HG02610 (cell line): ENCODE results near the gene RGS10.

Experiments
- ATAC-seq: cut with Tn5 transposase; IDR thresholded peaks from one replicate; pipeline ENCODE4 v1.9.1; 2021; ENCODE audit warnings: mild to moderate bottlenecking, moderate library complexity; ENCODE audit not compliant: unreplicated experiment

Gene RGS10

GRCh38 chr10:119499677-119500002 is 42.9 kb downstream of the RGS10 start:
- no peak for ATAC-seq

- ATAC-seq, result no peak
Observed at GRCh38 chr10:119498889-119499676, 43.4 kb downstream of the RGS10 start.

- ATAC-seq, result no peak
Observed at GRCh38 chr10:119497243-119497642, 45.3 kb downstream of the RGS10 start.

- peak; percentile 86 for ATAC-seq
Observed at GRCh38 chr10:119496273-119496672, 46.2 kb downstream of the RGS10 start.

- ATAC-seq, result no peak
Observed at GRCh38 chr10:119495545-119495944, 47.0 kb downstream of the RGS10 start.

GRCh38 chr10:119495021-119495505 is 47.5 kb downstream of the RGS10 start:
- ATAC-seq, result no peak

GRCh38 chr10:119494236-119495020 is 48.1 kb downstream of the RGS10 start:
- no peak for ATAC-seq

DNA sequence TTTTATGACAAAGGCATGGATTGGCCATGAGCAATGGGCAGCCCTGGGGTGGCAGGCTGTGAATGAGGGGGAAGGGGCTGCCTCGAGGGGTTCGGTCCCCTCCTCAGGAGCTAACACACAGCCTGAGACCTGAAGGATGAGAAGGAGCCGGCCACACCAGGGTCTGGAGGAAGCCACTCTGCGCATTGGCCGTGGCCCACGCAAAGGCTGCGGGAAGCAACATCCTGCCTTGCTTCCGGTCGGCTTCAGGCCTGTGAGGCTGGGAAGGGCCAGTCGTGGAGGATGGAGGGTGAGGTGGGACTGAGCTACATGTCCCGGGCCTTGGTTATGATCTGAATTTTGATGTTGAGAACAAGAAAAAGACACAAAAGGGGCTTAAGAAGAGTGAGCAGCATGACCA is 49.4 kb downstream of the RGS10 start:
- ATAC-seq, result no peak

GRCh38 chr10:119491966-119492757 is 50.4 kb downstream of the RGS10 start:
- no peak for ATAC-seq

DNA sequence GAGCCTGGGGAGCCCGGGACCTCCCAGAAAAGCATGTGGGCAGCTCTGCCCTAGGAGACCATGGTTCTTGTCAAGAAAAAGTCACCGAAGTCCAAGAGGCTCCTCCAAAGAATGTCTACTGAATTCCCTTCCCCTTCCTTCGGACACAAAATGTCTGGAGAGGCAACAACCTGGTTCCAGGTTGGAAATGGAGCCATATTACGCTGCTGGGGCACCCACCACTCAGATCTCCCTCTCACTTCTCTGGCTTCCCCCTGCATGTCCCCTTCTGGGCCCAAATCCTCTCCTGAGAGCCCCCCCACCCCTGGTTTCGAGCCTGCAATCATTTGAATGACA is 52.6 kb downstream of the RGS10 start:
- no peak for ATAC-seq

DNA sequence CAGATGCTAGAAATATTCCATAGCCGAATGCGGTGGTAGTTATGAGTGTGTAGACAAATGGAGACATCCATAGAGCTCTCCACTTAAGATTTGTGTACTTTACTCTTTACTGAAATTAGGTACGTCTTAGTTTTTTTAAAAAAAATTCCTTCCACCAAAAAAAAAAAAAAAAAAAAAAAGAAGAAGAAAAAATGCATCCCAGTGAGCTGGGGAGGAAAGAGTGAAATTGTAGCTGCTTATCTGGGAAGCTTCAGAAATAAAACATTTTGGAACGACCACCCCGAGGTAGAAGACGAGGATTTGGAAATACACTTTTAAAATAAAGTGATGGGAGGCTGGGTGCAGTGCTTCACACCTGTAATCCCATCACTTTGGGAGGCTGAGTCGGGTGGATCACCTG is 53.8 kb downstream of the RGS10 start:
- no peak for ATAC-seq

GRCh38 chr10:119483839-119484238 is 58.7 kb downstream of the RGS10 start:
- ATAC-seq, result no peak

DNA sequence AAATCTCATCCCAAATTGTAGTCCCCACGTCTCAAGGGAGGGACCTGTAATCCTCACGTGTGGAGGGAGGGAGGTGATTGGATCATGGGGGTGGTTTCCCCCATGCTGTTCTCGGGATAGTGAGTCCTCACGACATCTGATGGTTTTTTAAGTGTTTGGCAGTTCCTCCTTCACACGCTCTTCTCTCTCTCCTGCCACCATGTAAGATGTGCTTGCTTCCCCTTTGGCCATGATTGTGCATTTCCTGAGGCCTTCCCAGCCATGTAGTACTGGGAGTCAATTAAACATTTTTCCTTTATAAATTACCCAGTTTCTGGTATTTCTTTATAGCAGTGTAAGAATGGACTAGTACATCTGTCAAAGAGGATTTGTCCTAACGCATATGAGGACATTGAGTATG is 59.5 kb downstream of the RGS10 start:
- no peak for ATAC-seq

DNA sequence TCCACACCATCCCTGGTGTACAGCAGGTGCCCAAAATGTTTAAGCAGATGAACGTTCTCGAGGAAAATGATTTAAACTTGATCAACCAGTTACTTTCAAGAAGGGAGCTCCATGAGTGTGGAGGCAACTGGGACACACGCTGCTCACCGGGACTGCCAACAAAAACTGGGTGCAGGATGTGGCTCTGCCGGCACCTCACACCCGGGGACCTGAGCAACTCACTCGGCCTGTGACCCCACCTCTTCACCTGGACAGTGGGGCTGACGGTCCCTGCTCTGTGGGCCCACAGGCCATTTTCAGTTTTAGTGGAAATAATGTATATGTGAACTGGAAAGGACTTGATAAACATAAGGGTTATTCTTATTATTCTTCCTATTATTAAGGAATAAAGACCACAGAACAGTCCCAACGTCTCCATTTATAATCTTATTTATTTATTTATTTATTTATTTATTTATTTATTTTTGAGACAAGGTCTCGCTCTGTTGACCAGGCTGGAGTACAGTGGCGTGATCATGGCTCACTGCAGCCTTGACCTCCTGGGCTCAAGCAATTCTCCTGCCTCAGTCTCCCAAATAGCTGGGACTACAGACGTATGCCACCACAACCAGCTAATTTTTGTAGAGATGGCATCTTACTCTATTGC is 60.6 kb downstream of the RGS10 start:
- ATAC-seq, result no peak

GRCh38 chr10:119480667-119481066 is 61.9 kb downstream of the RGS10 start:
- ATAC-seq, result no peak

DNA sequence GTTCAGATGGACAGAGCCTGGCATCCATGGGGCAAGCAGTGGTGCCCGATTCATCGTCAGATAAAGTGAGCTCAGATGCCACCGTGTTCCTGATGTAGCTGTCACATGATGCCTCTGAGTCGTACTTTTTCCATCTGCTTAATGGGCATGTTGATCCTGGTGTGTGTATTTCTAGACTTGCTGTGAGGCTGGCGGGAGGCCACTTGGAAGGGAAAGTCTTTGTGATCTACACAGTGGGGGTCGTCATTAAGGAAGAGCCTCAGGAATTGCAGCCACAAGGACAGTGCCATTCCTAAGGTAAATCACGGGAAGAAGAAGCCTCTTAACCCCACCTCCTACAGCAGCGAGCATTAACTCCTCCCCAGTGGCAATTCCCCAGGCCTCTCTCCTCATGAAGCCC is 63.0 kb downstream of the RGS10 start:
- ATAC-seq, result no peak

- ATAC-seq, result no peak
Observed at GRCh38 chr10:119478811-119479341, 63.6 kb downstream of the RGS10 start.

- peak; percentile 77 for ATAC-seq
Observed at GRCh38 chr10:119478111-119478802, 64.3 kb downstream of the RGS10 start.

- ATAC-seq, result peak; percentile 89
Observed at GRCh38 chr10:119477444-119477843, 65.1 kb downstream of the RGS10 start.

DNA sequence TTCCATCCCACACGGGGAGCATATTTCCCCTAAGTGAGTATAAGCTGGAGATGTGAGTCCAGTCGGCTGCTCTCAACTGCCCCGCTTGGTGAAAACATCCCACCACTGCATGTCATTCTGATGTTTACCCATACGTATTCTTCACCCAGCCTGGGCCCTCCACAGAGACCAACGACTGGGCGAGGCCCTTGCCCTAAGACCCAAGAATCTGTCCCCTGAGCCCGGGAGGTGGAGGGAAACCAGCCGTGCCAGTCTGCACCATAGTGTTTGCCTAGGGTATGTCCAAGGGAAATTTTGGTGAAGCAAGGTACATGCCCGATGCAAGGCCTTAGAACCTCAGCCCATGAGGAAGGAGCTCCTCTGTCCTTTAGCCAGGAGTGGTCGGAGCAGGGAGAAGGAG is 67.9 kb downstream of the RGS10 start:
- ATAC-seq, result no peak
